Left renal cortex interstitium (tissue), 4 donors: ENCODE results near the gene ZNF839. TPM values are rescaled to one million over a fixed set of nuclear protein-coding genes. Genes with fewer than 3 reads are reported as not detected.
"Not testable (repeated sequence)": the region's sequence is repeated elsewhere in the genome, so short reads cannot be mapped to it uniquely, and the experiment has no call there.

ENCODE experiments used
- DNase-seq, 4 donors: peaks; one replicate each; pipeline ENCODE4 v3.0.0-alpha.2; 2013; ENCODE audit warnings: low read depth in 4 of 4, low spot score in 2 of 4, missing footprints in 1 of 4
- polyA plus RNA-seq, 4 donors: library from polyadenylated mRNA; unstranded; fragments of 120-200 nt; gene quantifications; one replicate each; pipeline ENCODE4 v1.2.1, GENCODE V29; 2013; ENCODE audit not compliant: insufficient read length in 4 of 4

Gene ZNF839
- polyA plus RNA-seq, result 10 to 100 TPM; 13.3 to 21.5 (median 17.6) TPM

GRCh38 chr14:102319351-102320032 lies at the start of gene ZNF839:
Gene ZNF839, plus strand, starts transcription at chr14:102319746. Its CDS starts 20 bp downstream, at chr14:102319766.
- DNase-seq, result peak in 3 of 4 donors; percentile 74 to 84 (median 78)

- DNase-seq, result no peak
Measured at GRCh38 chr14:102272392-102272791, 47.2 kb upstream of the ZNF839 start.

GRCh38 chr14:102275866-102276265 lies 43.7 kb upstream of the ZNF839 start:
- DNase-seq, result no peak

DNA sequence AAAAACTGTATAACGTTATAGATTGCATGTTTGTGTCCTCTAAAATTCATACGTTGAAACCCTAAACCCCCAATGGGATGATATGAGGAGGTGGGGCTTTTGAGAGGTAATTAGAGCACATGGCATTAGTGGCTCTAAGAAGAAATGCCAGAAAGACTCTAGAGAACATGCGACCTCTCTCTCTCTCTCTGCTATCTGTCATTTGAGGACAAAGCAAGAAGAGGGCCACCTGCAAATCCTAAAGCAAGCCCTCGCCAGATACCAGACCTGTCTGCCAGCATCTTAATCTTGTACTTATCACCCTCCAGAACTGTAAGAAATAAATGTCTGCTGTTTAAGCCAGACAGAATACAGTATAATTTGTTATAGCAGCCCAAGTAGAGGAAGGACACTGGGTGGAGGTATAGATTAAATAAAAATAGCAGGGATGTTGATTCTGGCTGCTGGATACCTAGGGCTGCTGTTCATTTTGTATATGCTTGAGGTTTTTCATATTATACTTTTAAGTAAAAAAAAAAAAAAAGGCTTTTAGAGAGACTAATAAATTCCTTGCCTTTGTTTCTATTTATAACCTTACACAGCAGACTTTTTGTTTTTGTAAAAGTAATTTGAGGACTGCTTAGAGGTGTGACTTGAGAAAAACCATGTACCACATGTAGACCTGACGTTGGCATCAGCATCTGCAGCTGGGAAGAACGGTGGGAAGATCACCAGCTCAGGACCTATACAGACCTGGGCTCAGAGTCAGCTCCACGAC lies 41.5 kb upstream of the ZNF839 start:
- DNase-seq, result no peak

DNA sequence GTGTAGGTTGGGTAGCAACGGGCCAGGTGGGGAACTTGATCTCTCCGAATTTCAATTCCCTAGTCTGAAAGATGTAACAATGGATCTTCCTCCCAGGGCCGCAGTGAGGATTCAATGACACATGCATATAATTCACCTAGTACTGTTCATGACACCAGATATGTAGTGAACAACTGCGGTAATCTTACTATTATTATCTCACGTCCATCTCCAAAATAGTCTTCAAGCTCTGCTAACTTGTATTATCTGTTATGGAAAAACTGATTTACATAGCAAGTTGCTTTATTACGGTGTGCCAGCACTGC lies 41.0 kb upstream of the ZNF839 start:
- no peak for DNase-seq

DNA sequence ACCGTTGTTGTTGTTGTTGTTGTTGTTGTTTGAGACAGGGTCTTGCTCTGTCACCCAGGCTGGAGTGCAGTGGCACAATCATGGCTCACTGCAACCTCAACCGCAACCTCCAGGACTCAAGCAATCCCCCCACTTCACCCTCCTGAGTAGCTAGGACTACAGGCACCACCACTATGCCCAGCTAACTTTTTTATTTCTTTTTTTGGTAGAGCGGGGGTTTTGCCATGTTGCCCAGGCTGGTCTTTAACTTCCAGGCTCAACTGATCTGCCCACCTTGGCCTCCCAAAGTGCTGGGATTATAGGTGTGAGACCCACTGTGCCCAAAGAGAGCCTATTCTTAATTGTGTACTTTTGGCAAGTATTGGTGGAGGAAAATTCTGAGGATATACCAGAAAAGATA lies 40.3 kb upstream of the ZNF839 start:
- DNase-seq, result no peak

DNA sequence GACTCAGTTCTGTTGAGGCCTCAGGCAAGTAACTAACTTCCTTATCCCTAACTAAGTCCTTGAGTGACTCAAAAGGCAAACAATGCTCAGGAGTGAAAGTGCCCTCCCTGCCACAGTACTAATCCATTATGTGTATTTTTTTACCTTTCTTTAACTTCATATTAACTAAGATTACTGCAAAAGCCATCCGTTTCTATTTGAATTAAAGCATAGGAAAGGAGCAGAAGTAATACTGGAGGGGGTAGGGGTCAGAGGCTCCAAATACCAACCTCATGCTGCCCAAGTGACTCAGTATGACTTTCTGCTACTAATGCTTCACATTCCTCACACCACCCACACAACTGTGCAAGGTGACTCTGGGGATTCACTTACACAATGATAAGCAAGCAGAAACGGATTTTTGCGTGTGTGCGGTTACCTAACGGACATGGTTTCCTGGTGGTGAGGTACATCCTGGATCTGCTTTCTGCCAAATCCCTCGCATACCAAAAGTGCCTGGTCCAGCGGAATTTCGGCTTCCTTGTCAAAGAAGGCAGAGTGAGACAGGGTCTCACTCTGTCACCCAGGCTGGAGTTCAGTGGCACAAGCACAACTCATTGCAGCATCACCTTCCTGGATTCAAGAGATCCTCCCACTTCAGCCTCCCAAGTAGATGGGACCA lies 39.7 kb upstream of the ZNF839 start:
- DNase-seq, result no peak

- DNase-seq, result no peak
Measured at GRCh38 chr14:102280376-102280962, 39.1 kb upstream of the ZNF839 start.

DNA sequence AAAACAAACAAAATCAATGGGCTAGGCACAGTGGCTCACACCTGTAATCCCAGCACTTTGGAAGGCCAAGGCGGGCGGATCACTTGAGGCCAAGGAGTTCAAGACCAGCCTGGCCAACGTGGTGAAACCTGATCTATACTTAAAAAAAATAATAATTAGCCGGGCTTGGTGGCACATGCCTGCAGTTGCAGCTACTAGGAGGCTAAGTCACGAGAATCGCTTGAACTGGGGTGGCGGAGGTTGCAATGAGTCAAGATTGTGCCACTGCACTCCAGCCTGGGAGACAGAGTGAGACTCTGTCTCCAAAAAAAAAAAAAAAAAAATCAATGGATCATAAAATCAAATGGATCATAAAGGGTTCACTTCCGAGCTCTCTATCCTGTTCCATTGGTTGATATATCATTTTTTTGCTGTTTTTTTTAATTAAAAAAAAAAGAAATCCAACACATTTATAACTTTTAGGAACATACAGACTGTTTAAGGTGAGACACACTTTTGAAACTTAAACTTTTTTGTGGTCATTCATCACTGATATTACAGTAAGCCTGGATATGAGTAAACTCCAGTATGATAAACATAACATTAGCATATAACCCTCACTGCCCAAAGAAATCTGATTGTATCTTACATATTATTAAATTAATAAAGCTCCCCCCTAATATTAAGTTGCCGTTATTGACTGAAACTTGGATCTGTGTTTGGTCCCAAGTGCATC lies 36.6 kb upstream of the ZNF839 start:
- DNase-seq, result no peak

GRCh38 chr14:102283631-102284129 lies 35.9 kb upstream of the ZNF839 start:
- DNase-seq, result no peak

DNA sequence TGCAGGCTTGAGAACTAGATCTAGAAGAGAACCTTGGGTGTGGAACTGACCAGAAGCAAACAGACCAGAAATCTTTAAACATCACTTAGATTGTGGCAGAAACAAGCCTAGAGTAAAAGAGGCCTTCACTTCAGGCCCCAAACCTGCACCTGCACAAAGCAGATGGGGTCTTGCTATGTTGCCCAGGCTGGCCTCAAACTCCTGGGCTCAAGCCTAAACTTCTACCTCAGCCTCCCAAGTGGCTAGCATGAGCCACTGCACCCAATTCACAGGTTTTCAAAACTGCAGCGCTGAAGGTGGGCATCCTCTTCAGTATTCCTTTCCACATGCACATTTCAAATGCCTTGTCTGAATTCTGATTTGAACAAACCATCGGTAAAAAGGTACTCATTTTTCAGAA lies 34.4 kb upstream of the ZNF839 start:
- no peak for DNase-seq

GRCh38 chr14:102288139-102288538 lies 31.4 kb upstream of the ZNF839 start:
- DNase-seq, result no peak

- DNase-seq, result no peak
Measured at GRCh38 chr14:102292441-102292840, 27.1 kb upstream of the ZNF839 start.

DNA sequence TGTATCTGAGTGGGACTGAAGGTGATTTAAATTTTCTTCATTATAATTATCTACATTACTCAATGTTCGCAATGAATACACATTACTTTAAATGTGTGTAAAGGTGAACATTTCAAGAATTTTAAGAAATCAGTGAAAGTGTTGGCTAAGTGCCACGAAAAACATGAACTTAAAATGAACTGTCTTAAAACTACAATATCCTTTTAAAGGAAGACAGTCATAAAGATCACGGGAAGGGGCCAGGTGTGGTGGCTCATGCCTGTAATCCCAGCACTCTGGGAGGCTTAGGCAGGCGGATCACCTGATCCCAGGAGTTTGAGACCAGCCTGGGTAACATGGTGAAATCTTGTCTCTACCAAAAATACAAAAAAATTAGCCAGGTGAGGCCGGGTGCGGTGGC lies 25.8 kb upstream of the ZNF839 start:
- DNase-seq, result no peak

DNA sequence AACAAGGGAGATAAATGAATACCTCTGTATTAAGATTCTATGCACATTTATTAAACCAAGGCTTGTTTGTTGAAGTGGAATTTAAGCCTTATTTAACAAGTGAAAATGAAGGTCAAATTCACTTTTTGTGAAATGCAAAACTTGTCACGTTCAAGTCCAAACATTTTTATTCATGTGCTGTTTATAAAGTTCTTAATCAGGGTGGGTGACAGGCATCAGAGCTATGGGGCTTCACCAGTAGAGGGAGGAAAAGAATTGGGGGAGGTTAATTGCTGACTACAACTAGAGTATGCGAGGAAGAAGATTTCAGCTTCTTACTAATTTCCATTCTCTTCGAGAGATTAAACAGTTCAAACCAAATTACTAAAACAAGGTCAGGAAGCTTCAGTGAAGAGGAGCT lies 24.3 kb upstream of the ZNF839 start:
- no peak for DNase-seq

- no peak for DNase-seq
Measured at GRCh38 chr14:102297436-102298170, 21.9 kb upstream of the ZNF839 start.

GRCh38 chr14:102298303-102299070 lies 21.1 kb upstream of the ZNF839 start:
- DNase-seq, result not testable (repeated sequence)

DNA sequence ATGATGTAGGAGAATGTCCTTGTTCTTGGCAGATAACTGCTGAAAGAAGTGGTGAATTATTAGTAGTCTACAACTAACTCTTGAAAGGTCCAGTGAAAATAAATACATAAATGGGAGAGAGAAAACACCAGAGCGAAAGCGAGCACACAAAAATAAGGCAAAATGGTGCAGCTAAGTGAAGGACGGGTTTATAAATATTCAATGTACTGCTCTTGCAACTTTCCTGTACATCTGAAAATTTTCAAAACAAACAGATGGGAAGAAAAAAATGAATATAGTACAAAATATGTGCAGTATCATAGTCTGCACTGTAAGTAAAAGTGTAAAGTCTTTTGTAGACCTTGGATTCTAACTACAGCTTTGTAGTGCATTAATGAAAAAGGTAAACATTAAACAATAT lies 15.9 kb upstream of the ZNF839 start:
- no peak for DNase-seq
